ENCODE data around the gene USH2A.

GRCh38 chr1:216368249-216368648, 55.0 kb downstream of the USH2A start:
- TF ChIP-seq POLR2A (IDR thresholded peaks at IDR 0.05; ENCODE audit: low read depth) (no peak), EP300 (IDR thresholded peaks at IDR 0.05) (no peak)
